ENCODE measurements around the gene BMP7.

DNA sequence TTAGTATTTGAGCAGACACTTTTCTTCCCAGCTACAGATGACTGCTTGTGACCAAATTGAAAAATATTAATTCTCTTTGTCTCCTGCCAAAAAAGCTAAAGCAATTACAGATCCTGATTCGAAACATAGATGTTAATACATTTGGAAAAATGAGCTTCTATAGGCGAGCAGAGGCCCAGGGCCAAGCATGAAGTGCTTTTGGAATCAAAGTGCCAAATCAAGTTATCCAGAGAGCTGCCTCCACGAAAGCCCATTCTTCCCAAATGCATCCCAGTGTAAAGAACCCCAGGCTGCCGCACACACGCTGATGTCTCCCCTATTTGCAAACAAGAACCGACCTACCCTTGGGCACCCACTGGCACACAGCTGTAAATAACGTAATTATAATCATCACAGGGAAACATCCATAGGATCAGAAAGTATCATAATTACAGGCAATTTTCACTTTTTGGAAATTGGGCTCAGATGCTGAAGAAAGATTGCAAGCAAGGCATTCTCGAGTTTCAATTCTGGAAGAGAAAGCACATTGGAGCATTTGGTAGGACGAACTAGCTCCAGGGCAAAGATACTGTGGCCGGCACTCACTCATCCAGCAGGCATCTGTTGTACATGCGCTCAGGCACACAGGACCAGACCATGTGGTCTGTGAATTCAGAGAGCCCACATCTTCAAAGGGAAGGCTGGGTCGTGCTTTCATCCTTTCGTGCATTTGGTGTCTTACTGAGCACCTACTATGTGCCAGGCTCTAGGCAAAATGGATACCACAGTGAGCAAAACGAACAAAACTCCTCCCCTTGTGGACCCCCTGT is 45.9 kb downstream of the BMP7 start:
- TF ChIP-seq, protein P1, sequence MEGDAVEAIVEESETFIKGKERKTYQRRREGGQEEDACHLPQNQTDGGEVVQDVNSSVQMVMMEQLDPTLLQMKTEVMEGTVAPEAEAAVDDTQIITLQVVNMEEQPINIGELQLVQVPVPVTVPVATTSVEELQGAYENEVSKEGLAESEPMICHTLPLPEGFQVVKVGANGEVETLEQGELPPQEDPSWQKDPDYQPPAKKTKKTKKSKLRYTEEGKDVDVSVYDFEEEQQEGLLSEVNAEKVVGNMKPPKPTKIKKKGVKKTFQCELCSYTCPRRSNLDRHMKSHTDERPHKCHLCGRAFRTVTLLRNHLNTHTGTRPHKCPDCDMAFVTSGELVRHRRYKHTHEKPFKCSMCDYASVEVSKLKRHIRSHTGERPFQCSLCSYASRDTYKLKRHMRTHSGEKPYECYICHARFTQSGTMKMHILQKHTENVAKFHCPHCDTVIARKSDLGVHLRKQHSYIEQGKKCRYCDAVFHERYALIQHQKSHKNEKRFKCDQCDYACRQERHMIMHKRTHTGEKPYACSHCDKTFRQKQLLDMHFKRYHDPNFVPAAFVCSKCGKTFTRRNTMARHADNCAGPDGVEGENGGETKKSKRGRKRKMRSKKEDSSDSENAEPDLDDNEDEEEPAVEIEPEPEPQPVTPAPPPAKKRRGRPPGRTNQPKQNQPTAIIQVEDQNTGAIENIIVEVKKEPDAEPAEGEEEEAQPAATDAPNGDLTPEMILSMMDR (IDR thresholded peaks at IDR 0.05) = no peak
- TF ChIP-seq POLR2A (IDR thresholded peaks at IDR 0.05) (no peak), POLR2AphosphoS5 (IDR thresholded peaks at IDR 0.05) (no peak), EP300 (IDR thresholded peaks at IDR 0.05) (no peak)
